ENCODE results near the gene ZMYND19. TPM values are rescaled to one million over a fixed set of nuclear protein-coding genes. Genes with fewer than 3 reads are reported as not detected.

Gene ZMYND19
- total and polyA plus RNA-seq, 2 of the 4 experiments (the other 2 are of a cell fraction) = 14.3 to 21.4 TPM

DNA sequence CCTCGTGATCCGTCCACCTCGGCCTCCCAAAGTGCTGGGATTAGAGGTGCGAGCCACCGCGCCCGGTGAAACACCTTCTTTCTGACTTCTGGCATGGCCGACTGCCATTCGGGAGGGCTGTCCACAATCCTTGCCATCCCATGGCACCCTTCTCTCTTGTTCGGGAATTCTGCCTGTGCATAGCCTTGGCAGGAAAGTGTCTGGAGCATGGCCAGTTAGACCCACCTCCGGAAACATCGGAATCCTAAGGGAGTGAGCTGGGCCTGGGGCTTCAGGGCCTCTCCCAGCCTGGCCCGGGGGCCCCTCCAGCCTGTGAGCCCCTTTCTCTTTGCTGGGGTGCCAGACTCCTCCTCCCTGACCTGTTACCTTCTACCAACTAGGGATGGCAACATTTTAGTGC, 13.6 kb upstream of the ZMYND19 start:
- Histone ChIP-seq H3K56ac (ENCODE audit: extremely low read depth, insufficient read depth, low read length) (no peak overlapping the region), H4K91ac (ENCODE audit: insufficient read depth, low read depth, low read length) (no peak overlapping the region), H3K79me1 (ENCODE audit: low read depth in 1 of 2, low read length in 2 of 2) (peaks cover 5 to 25% of the 10 kb centered on the region in 2 experiments; a peak in 3 of 4 replicates), H3K18ac (ENCODE audit: low read depth, low read length) (no peak overlapping the region), H2BK15ac (ENCODE audit: low read depth, low read length) (no peak overlapping the region), H3K36me3 (ENCODE audit: control insufficient read depth, insufficient read depth, low read length) (no peaks in the 10 kb centered on the region), H4K8ac (ENCODE audit: low read depth in 2 of 2, low read length in 2 of 2) (no peak overlapping the region), H3K9me1 (ENCODE audit: insufficient read depth, low read length) (no peaks in the 10 kb centered on the region), H2AK5ac (ENCODE audit: low read depth, low read length) (no peak overlapping the region), H4K20me1 (ENCODE audit: insufficient read depth, low read length) (peaks cover 17% of the 10 kb centered on the region), H3K9me3 (ENCODE audit: control insufficient read depth, insufficient read depth, low read length) (no peaks in the 10 kb centered on the region), H3K4me2 (ENCODE audit: low read depth, low read length) (no peak overlapping the region), H2AFZ (replicated peaks; ENCODE audit: low read length, poor library complexity) (peak overlapping the region; percentile 18), H3K9ac (ENCODE audit: low read depth, low read length) (no peak overlapping the region), H2BK5ac (ENCODE audit: low read depth, low read length, poor library complexity, severe bottlenecking) (no peak overlapping the region), H3K4me1 (ENCODE audit: control insufficient read depth, insufficient read depth, low read length) (peaks cover 15% of the 10 kb centered on the region), H3K14ac (replicated peaks; ENCODE audit: low read depth, low read length) (no peak overlapping the region), H2BK20ac (ENCODE audit: low read depth, low read length) (no peak overlapping the region), H2AK9ac (replicated peaks; ENCODE audit: low read depth, low read length, poor library complexity) (no peak overlapping the region), H3K27ac (ENCODE audit: insufficient read depth, low read length) (no peak overlapping the region), H3K23ac (ENCODE audit: low read depth, low read length) (no peak overlapping the region), H3K4me3 (ENCODE audit: insufficient read depth, low read depth, low read length) (no peak overlapping the region), H3K27me3 (ENCODE audit: control insufficient read depth, insufficient read depth, low read length) (peaks cover 5% of the 10 kb centered on the region; the same call in 1 of the 2 replicates), H4K5ac (ENCODE audit: low read depth, low read length) (no peak overlapping the region), H2BK120ac (ENCODE audit: low read depth, low read length) (no peak overlapping the region), H3K4ac (ENCODE audit: low read depth, low read length) (no peak overlapping the region)
- no TSS peak for BruUV-seq (replicated peaks)
- DNase-seq (no peak), ATAC-seq (ENCODE audit: low read depth) (no peak)
- WGBS, 2 experiments (ENCODE audit: extremely low coverage in 2 of 2, insufficient read length in 1 of 2) = 88% methylated on average over 11 of the region's 13 CpGs; no CpG with 5 or more reads in 1 of the 2 experiments
- dilution Hi-C loops (cut with HindIII; ENCODE audit: low sequenced_read_pairs, unreplicated experiment) (no loop called here), in situ Hi-C loops (cut with MboI; ENCODE audit: low sequenced_read_pairs) (no loop called here), intact Hi-C loops (cut with micrococcal nuclease) (no loop called here)
- no peak for TF ChIP-seq POLR2A (IDR thresholded peaks at IDR 0.05; ENCODE audit: low read depth, low read length)
- TF ChIP-seq RFX5 (IDR thresholded peaks at IDR 0.05; ENCODE audit: low read depth, low read length) = no peak
- TF ChIP-seq, protein P1, sequence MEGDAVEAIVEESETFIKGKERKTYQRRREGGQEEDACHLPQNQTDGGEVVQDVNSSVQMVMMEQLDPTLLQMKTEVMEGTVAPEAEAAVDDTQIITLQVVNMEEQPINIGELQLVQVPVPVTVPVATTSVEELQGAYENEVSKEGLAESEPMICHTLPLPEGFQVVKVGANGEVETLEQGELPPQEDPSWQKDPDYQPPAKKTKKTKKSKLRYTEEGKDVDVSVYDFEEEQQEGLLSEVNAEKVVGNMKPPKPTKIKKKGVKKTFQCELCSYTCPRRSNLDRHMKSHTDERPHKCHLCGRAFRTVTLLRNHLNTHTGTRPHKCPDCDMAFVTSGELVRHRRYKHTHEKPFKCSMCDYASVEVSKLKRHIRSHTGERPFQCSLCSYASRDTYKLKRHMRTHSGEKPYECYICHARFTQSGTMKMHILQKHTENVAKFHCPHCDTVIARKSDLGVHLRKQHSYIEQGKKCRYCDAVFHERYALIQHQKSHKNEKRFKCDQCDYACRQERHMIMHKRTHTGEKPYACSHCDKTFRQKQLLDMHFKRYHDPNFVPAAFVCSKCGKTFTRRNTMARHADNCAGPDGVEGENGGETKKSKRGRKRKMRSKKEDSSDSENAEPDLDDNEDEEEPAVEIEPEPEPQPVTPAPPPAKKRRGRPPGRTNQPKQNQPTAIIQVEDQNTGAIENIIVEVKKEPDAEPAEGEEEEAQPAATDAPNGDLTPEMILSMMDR (conservative IDR thresholded peaks at IDR 0.05; ENCODE audit: low read depth, low read length) = no peak
- TF ChIP-seq FOS (IDR thresholded peaks at IDR 0.05; ENCODE audit: low read depth, low read length) = no peak
- TF ChIP-seq, protein P2, sequence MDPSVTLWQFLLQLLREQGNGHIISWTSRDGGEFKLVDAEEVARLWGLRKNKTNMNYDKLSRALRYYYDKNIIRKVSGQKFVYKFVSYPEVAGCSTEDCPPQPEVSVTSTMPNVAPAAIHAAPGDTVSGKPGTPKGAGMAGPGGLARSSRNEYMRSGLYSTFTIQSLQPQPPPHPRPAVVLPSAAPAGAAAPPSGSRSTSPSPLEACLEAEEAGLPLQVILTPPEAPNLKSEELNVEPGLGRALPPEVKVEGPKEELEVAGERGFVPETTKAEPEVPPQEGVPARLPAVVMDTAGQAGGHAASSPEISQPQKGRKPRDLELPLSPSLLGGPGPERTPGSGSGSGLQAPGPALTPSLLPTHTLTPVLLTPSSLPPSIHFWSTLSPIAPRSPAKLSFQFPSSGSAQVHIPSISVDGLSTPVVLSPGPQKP (IDR thresholded peaks at IDR 0.05; ENCODE audit: borderline replicate concordance, low read depth, low read length) = no peak
- no peak for TF ChIP-seq SMC3 (IDR thresholded peaks at IDR 0.05; ENCODE audit: low read depth, low read length)
- TF ChIP-seq MAZ (IDR thresholded peaks at IDR 0.05; ENCODE audit: borderline replicate concordance, low read depth, low read length) = no peak
- no peak for TF ChIP-seq CHD1 (IDR thresholded peaks at IDR 0.05; ENCODE audit: low read depth, low read length)
- no peak for TF ChIP-seq MXI1 (IDR thresholded peaks at IDR 0.05; ENCODE audit: borderline replicate concordance, low read depth, low read length)
- TF ChIP-seq, protein P3, sequence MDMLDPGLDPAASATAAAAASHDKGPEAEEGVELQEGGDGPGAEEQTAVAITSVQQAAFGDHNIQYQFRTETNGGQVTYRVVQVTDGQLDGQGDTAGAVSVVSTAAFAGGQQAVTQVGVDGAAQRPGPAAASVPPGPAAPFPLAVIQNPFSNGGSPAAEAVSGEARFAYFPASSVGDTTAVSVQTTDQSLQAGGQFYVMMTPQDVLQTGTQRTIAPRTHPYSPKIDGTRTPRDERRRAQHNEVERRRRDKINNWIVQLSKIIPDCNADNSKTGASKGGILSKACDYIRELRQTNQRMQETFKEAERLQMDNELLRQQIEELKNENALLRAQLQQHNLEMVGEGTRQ (IDR thresholded peaks at IDR 0.05; ENCODE audit: low read depth, low read length) = no peak
- no peak for TF ChIP-seq RAD21 (IDR thresholded peaks at IDR 0.05; ENCODE audit: low read length)
- TF ChIP-seq NFE2L2 (IDR thresholded peaks at IDR 0.05; ENCODE audit: low read depth, low read length) = no peak
- no peak for TF ChIP-seq CEBPB (IDR thresholded peaks at IDR 0.05; ENCODE audit: low read depth, low read length)
- TF ChIP-seq MAFK (IDR thresholded peaks at IDR 0.05; ENCODE audit: low read depth, low read length) = no peak
- ChIA-PET CTCF (no interaction called here), POLR2A (ENCODE audit: unreplicated experiment) (no interaction called here)
